Transverse colon (tissue), 4 donors: ENCODE results near the gene ROCK2. TPM values are rescaled to one million over a fixed set of nuclear protein-coding genes. Genes with fewer than 3 reads are reported as not detected.

Experiments
- DNase-seq: peaks from one replicate; pipeline ENCODE4 v3.0.0-alpha.2; 2019
- H3K27ac ChIP-seq, 4 donors: fragments of 200-600 bp; sonication (generic); 2 replicates each; pipeline ENCODE4 v1.5.1; 2016 to 2018; ENCODE audit warnings: inconsistent platforms in 4 of 4
- H3K27me3 ChIP-seq: fragments of 200-600 bp; sonication (generic); 2 replicates; pipeline ENCODE4 v1.5.1; 2017; ENCODE audit warnings: inconsistent platforms
- H3K36me3 ChIP-seq, 4 donors: fragments of 200-600 bp; sonication (generic); 2 replicates each; pipeline ENCODE4 v1.5.1; 2017 to 2019; ENCODE audit warnings: inconsistent platforms in 4 of 4
- H3K4me1 ChIP-seq, 4 donors: fragments of 200-600 bp; sonication (generic); 2 replicates each; pipeline ENCODE4 v1.5.1; 2017 to 2020; ENCODE audit warnings: inconsistent platforms in 4 of 4
- H3K4me3 ChIP-seq, 4 donors: fragments of 200-600 bp; sonication (generic); 1 replicate in 1 of 4; 2 replicates in 3 of 4; pipeline versions ENCODE4 v1.5.1 to v1.6.1; 2017 to 2019; ENCODE audit warnings: inconsistent platforms in 4 of 4
- H3K9me3 ChIP-seq, 2 donors: fragments of 200-600 bp; sonication (generic); 2 replicates each; pipeline ENCODE4 v1.5.1; 2017 to 2019; ENCODE audit warnings: inconsistent platforms in 2 of 2
- EP300 ChIP-seq: sonication (generic); formaldehyde crosslinking; IDR thresholded peaks from one replicate; pipeline ENCODE4 v1.6.1; 2017; ENCODE audit warnings: antibody characterized with exemption, low read depth
- POLR2A ChIP-seq: fragments of 450-650 bp; IDR thresholded peaks from one replicate; pipeline ENCODE4 v1.6.1; 2016; ENCODE audit warnings: antibody characterized with exemption, mild to moderate bottlenecking, moderate library complexity
- POLR2AphosphoS5 ChIP-seq, 3 donors: sonication (generic); formaldehyde crosslinking; IDR thresholded peaks; one replicate each; pipeline ENCODE4 v1.6.1; 2016; ENCODE audit warnings: antibody characterized with exemption in 3 of 3
- WGBS, 2 donors: methylation state at CpG; one replicate each; pipeline ENCODE4 v1.1.5; 2018; ENCODE audit warnings: low coverage in 1 of 2; 5-methylcytosine and 5-hydroxymethylcytosine counted together
- in situ Hi-C, 4 donors: fragments of 200-750 bp; cut with MboI; loops; one replicate each; pipeline versions ENCODE4 v1.15.0 to v1.15.1; 2017; ENCODE audit warnings: low sequenced_read_pairs in 3 of 4, low pct_ligation_motif_present in 1 of 4, low pct_unique_long_range_greater_than_20kb in 1 of 4
- intact Hi-C: fragments of 100-400 bp; cut with DNase I; formaldehyde crosslinking; loops from one replicate; pipeline ENCODE4 v1.15.1; 2023; ENCODE audit warnings: low total_unique reads
- total RNA-seq, 4 donors: library from RNA; depleted of rRNA; stranded (reverse); fragments of >200 nt; gene quantifications; one replicate each; pipeline ENCODE4 v1.1.0, GENCODE V29; 2016
- TF ChIP-seq, protein P1 (sequence below), 5 experiments: fragments of 200-600 bp in 3 of 5; fragments of 450-650 bp in 2 of 5; sonication (generic) in 3 of 5; IDR thresholded peaks; 1 replicate in 2 of 5; 2 replicates in 3 of 5; pipeline ENCODE4 v1.5.1; 2016 to 2017; ENCODE audit warnings: antibody characterized with exemption in 5 of 5, inconsistent platforms in 3 of 5, mild to moderate bottlenecking in 2 of 5, moderate library complexity in 1 of 5

Gene ROCK2
- total RNA-seq, 4 donors from 2014 or later: 53.9 to 93.0 (median 74.7) TPM

DNA sequence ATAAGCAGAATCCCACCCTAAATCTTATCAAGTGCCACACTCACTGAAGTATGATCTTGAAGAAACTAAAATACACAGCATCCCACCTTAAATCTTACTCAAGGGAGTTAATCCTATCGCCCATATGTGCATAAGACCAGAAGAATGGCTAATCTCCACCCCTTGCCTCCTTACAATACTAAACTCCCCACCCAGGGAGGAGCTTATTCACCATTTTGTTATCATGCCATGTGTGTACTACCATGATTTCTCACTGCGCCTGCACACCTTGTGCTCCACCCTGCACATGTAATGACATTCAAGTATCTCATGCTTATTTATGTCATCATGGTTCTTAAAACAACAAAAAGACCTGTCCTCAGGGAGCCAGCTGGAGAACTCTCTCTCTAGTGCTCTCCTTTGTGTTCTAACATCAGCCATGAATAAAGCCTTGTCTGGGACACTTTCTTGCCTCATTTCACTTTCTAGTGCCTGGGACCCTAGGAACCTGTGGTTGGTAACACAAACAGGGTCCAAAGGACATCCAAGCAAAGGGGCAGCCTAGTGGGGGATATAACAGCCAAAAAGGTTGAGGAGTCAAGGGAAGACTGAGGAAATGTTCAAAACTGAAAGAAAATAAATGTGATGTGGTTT lies 101.8 kb downstream of the ROCK2 start:
- H3K36me3 ChIP-seq: peaks cover 0 to 4% (median 0%) of the 10 kb centered on the region in 4 donors
- intact Hi-C loops: no loop called here
- DNase-seq: no peak
- WGBS, 2 donors: 98 to 100% methylated on average over 1 to 2 of the region's 2 CpGs
- no peaks in the 10 kb centered on the region for H3K9me3 ChIP-seq
- no peak overlapping the region for H3K4me3 ChIP-seq
- H3K27ac ChIP-seq: no peak overlapping the region
- peaks cover 0 to 10% (median 0%) of the 10 kb centered on the region in 4 donors for H3K4me1 ChIP-seq
- in situ Hi-C loops: loop anchor here in 1 of 4 donors (25.0 kb wide), 1 partner anchor 170 kb away; no protein-coding TSS in a partner anchor
- no peaks in the 10 kb centered on the region for H3K27me3 ChIP-seq
- TF ChIP-seq EP300 (no peak), POLR2A (no peak), POLR2AphosphoS5 (IDR thresholded peaks at IDR 0.05) (no peak)
- TF ChIP-seq, protein P1, sequence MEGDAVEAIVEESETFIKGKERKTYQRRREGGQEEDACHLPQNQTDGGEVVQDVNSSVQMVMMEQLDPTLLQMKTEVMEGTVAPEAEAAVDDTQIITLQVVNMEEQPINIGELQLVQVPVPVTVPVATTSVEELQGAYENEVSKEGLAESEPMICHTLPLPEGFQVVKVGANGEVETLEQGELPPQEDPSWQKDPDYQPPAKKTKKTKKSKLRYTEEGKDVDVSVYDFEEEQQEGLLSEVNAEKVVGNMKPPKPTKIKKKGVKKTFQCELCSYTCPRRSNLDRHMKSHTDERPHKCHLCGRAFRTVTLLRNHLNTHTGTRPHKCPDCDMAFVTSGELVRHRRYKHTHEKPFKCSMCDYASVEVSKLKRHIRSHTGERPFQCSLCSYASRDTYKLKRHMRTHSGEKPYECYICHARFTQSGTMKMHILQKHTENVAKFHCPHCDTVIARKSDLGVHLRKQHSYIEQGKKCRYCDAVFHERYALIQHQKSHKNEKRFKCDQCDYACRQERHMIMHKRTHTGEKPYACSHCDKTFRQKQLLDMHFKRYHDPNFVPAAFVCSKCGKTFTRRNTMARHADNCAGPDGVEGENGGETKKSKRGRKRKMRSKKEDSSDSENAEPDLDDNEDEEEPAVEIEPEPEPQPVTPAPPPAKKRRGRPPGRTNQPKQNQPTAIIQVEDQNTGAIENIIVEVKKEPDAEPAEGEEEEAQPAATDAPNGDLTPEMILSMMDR (IDR thresholded peaks at IDR 0.05): no peak

DNA sequence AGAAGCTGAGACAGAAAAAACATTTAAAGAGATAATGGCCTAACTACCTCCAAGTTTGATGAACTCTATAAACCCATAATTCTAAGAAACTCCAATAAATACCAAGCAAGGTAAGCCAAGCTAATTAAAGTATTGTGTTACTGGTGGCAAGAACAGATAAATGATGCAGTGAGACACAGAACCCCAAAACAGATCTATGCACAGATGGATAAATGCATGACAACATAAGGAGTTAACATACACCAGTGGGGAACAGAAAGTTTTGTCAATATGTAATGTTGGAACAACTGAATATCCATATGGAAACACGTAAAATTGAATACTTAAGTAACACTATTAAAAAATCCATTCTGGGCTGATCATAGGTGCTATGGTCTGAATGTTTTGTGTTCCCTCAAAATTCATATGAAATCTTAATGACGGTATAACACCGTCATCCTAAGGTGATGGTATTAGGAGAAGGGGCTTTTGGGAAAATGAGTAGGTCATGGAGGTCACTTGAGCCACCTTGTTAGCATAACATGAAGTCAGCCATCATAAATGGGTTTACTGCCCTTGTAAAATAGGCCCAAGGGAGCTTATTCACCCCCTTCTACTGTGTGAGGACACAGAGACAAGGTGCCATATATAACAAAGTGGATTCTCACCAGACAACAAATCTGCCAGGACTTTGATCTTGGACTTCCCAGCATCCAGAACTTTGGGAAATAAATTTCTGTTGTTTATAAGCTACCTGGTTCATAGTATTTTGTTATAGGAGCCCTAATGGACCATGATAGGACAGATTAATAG lies 102.8 kb downstream of the ROCK2 start:
- Histone ChIP-seq H3K27ac (no peak overlapping the region), H3K4me3 (no peak overlapping the region), H3K9me3 (no peaks in the 10 kb centered on the region), H3K4me1 (peaks cover 0 to 10% (median 0%) of the 10 kb centered on the region in 4 donors), H3K27me3 (no peaks in the 10 kb centered on the region), H3K36me3 (no peaks in the 10 kb centered on the region)
- WGBS, 2 donors: 96 to 97% methylated on average over 3 of the region's 3 CpGs
- TF ChIP-seq POLR2A: no peak
- no peak for TF ChIP-seq POLR2AphosphoS5 (IDR thresholded peaks at IDR 0.05)
- TF ChIP-seq EP300: no peak
- TF ChIP-seq, protein P1 (IDR thresholded peaks at IDR 0.05): no peak
- no peak for DNase-seq
- intact Hi-C loops (no loop called here), in situ Hi-C loops (loop anchor here in 1 of 4 donors (25.0 kb wide), 1 partner anchor 171 kb away; no protein-coding TSS in a partner anchor)

DNA sequence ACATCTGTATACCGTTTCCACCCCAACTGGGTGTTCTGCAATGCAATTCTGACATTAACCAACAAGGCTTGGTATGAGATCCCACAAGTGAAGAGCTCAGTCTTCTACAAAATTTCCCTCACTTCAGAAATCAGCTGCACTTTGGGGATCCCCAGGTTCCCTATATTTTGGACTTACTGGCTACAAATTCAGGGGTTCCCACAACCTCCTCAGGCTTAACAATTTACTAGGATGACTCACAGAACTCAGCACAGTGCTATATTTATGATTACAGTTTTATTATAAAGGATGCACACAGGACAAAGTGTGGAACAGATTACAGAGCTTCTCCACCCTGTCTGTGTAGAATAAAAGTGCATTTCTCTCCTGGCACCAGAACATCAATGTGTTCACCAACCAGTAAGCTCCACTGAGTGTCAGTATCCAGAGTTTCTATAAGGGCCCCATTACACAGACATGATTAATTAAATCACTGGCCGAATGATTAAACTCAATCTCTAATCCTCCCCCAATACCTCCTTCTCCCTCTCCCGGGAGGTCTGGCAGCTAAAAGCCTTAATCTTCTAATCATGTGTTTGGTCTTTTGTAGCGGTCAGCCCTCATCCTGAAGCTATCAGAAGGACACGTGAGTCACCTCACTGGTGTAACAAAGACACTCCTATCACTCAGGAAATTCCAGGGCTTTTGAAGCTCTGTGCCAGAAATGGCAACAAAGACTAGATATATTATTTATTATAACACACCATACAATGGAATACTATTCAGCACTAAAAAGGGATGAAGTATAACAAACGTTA lies 104.6 kb downstream of the ROCK2 start:
- Histone ChIP-seq H3K4me3 (no peak overlapping the region), H3K27me3 (no peaks in the 10 kb centered on the region), H3K9me3 (no peaks in the 10 kb centered on the region), H3K27ac (peak overlapping the region in 2 of 4 donors; percentile 11 to 25), H3K36me3 (no peaks in the 10 kb centered on the region), H3K4me1 (peaks cover 0 to 10% (median 0%) of the 10 kb centered on the region in 4 donors)
- TF ChIP-seq POLR2A (no peak), EP300 (no peak), POLR2AphosphoS5 (IDR thresholded peaks at IDR 0.05) (no peak)
- TF ChIP-seq, protein P1 (IDR thresholded peaks at IDR 0.05): no peak
- in situ Hi-C loops: loop anchor here (10.0 to 25.0 kb wide), 2 partner anchors 172 to 175 kb away; no protein-coding TSS in a partner anchor
- intact Hi-C loops: no loop called here
- DNase-seq: no peak
- 79 to 86% methylated on average over 5 to 6 of the region's 6 CpGs for WGBS, 2 donors

DNA sequence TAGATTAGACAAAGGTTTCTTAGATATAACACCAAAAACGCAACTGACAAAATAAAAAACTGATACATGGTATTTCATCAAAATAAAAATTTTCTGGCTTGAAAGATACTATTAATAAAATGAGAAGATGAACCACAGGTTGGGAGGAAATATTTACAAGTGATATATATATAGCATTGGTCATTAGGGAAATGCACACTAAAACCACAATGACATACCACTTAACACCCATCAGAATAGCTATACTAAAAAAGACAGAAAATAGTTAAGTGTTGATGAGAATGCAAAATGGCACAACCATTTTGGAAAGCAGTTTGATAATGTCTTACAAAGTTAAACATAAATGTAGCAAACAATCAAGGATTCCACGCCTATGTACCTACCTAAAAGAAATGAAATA lies 105.3 kb downstream of the ROCK2 start:
- WGBS, 2 donors: 94 to 95% methylated on average over 2 of the region's 2 CpGs

More for the DNA sequence above, 105.3 kb downstream of the ROCK2 start:
- in situ Hi-C loops (loop anchor here (10.0 to 25.0 kb wide), 2 partner anchors 173 to 176 kb away; no protein-coding TSS in a partner anchor), intact Hi-C loops (no loop called here)
- no peak for DNase-seq
- Histone ChIP-seq H3K36me3 (no peaks in the 10 kb centered on the region), H3K27ac (no peak overlapping the region), H3K9me3 (no peaks in the 10 kb centered on the region), H3K4me3 (no peak overlapping the region), H3K4me1 (peaks cover 0 to 10% (median 0%) of the 10 kb centered on the region in 4 donors), H3K27me3 (no peaks in the 10 kb centered on the region)
- TF ChIP-seq, protein P1 (IDR thresholded peaks at IDR 0.05): no peak
- TF ChIP-seq EP300 (no peak), POLR2AphosphoS5 (IDR thresholded peaks at IDR 0.05) (no peak), POLR2A (no peak)
